GM15510 (cell line): ENCODE data around the gene HSD17B8.

ENCODE experiments used
- POLR2A ChIP-seq: IDR thresholded peaks from 3 replicates; pipeline ENCODE4 v1.6.1; 2011; ENCODE audit warnings: borderline replicate concordance; ENCODE audit not compliant: insufficient read length; ENCODE audit errors: extremely low read depth

HSD17B8 gene

GRCh38 chr6:33216117-33216649 lies 11.7 kb downstream of the HSD17B8 start:
- TF ChIP-seq POLR2A, result no peak

GRCh38 chr6:33217246-33217645 lies 12.8 kb downstream of the HSD17B8 start:
- no peak for TF ChIP-seq POLR2A

GRCh38 chr6:33217681-33218080 lies 13.2 kb downstream of the HSD17B8 start:
- no peak for TF ChIP-seq POLR2A

- no peak for TF ChIP-seq POLR2A
Observed at GRCh38 chr6:33235221-33235634, 30.8 kb downstream of the HSD17B8 start.

- TF ChIP-seq POLR2A, result no peak
Observed at GRCh38 chr6:33236328-33236727, 31.9 kb downstream of the HSD17B8 start.

- no peak for TF ChIP-seq POLR2A
Observed at GRCh38 chr6:33236852-33237251, 32.4 kb downstream of the HSD17B8 start.

GRCh38 chr6:33237741-33238140 lies 33.3 kb downstream of the HSD17B8 start:
- no peak for TF ChIP-seq POLR2A

- TF ChIP-seq POLR2A, result no peak
Observed at GRCh38 chr6:33241968-33242367, 37.5 kb downstream of the HSD17B8 start.

- no peak for TF ChIP-seq POLR2A
Observed at GRCh38 chr6:33243476-33243875, 39.0 kb downstream of the HSD17B8 start.

GRCh38 chr6:33247977-33248642 lies 43.7 kb downstream of the HSD17B8 start:
- TF ChIP-seq POLR2A, result no peak

- no peak for TF ChIP-seq POLR2A
Observed at GRCh38 chr6:33248643-33248931, 44.1 kb downstream of the HSD17B8 start.

- peak; percentile 89 for TF ChIP-seq POLR2A
Observed at GRCh38 chr6:33248932-33249731, 44.7 kb downstream of the HSD17B8 start.

- TF ChIP-seq POLR2A, result no peak
Observed at GRCh38 chr6:33249732-33250630, 45.5 kb downstream of the HSD17B8 start.

- TF ChIP-seq POLR2A, result no peak
Observed at GRCh38 chr6:33250731-33251130, 46.3 kb downstream of the HSD17B8 start.
